GM23338 (cell line): ENCODE measurements around the gene EHD4. TPM values are rescaled to one million over a fixed set of nuclear protein-coding genes. Genes with fewer than 3 reads are reported as not detected.

ENCODE experiments used
- ATAC-seq: fragments of 200-7000 bp; cut with Tn5 transposase; 3 replicates; pipeline ENCODE4 v1.9.1; 2020
- DNase-seq: peaks from one replicate; pipeline ENCODE4 v3.0.0-alpha.2; 2015; ENCODE audit warnings: low spot score
- H2AFZ ChIP-seq: fragments of 200-600 bp; sonication (generic); 2 replicates; pipeline ENCODE4 v1.8.0; 2016; ENCODE audit warnings: antibody characterized with exemption, mild to moderate bottlenecking, moderate library complexity
- H3F3A ChIP-seq: fragments of 200-600 bp; sonication (generic); replicated peaks from 2 replicates; pipeline ENCODE4 v1.8.0; 2017; ENCODE audit warnings: antibody characterized with exemption, mixed run types, low read depth
- H3K27ac ChIP-seq: fragments of 200-600 bp; sonication (generic); 2 replicates; pipeline ENCODE4 v1.6.1; 2016; ENCODE audit warnings: low read depth
- H3K27me3 ChIP-seq: fragments of 200-600 bp; sonication (generic); 2 replicates; pipeline ENCODE4 v1.8.0; 2016; ENCODE audit warnings: mild to moderate bottlenecking, mixed run types, moderate library complexity; ENCODE audit not compliant: insufficient read depth
- H3K36me3 ChIP-seq: fragments of 200-600 bp; sonication (generic); 2 replicates; pipeline ENCODE4 v1.8.0; 2016; ENCODE audit warnings: mild to moderate bottlenecking; ENCODE audit not compliant: insufficient read depth
- H3K4me1 ChIP-seq: fragments of 200-600 bp; sonication (generic); 2 replicates; pipeline ENCODE4 v1.8.0; 2016; ENCODE audit warnings: mild to moderate bottlenecking, moderate library complexity; ENCODE audit not compliant: insufficient read depth
- H3K4me2 ChIP-seq: fragments of 200-600 bp; sonication (generic); 2 replicates; pipeline ENCODE4 v1.7.1; 2017; ENCODE audit warnings: mixed run types
- H3K4me3 ChIP-seq: fragments of 200-600 bp; sonication (generic); 2 replicates; pipeline ENCODE4 v1.6.1; 2016; ENCODE audit warnings: mixed run types
- H3K79me2 ChIP-seq: fragments of 200-600 bp; sonication (generic); replicated peaks from 2 replicates; pipeline ENCODE4 v1.8.0; 2017; ENCODE audit warnings: mild to moderate bottlenecking; ENCODE audit not compliant: insufficient read depth
- H3K9me2 ChIP-seq: fragments of 200-600 bp; sonication (generic); 2 replicates; pipeline ENCODE4 v1.8.0; 2017; ENCODE audit not compliant: insufficient read depth
- H4K20me1 ChIP-seq: fragments of 200-600 bp; sonication (generic); replicated peaks from 2 replicates; pipeline ENCODE4 v1.8.0; 2017; ENCODE audit warnings: mild to moderate bottlenecking; ENCODE audit not compliant: insufficient read depth
- H3K27ac Mint-ChIP-seq: 2 replicates; pipeline ENCODE4 v1.8.0; 2020; ENCODE audit warnings: inconsistent platforms, mild to moderate bottlenecking, moderate library complexity, mixed read lengths
- H3K27me3 Mint-ChIP-seq: 3 replicates; pipeline ENCODE4 v1.8.0; 2022; ENCODE audit warnings: low read depth, mild to moderate bottlenecking, moderate library complexity, mixed read lengths, inconsistent platforms; ENCODE audit not compliant: insufficient read depth, poor library complexity
- H3K36me3 Mint-ChIP-seq: 3 replicates; pipeline ENCODE4 v1.8.0; 2021; ENCODE audit warnings: low read depth, mild to moderate bottlenecking, inconsistent platforms, moderate library complexity, mixed read lengths
- H3K4me1 Mint-ChIP-seq: 3 replicates; pipeline ENCODE4 v1.8.0; 2020; ENCODE audit warnings: mild to moderate bottlenecking, inconsistent platforms, mixed read lengths
- H3K4me3 Mint-ChIP-seq: 3 replicates; pipeline ENCODE4 v1.8.0; 2021; ENCODE audit warnings: moderate library complexity, mild to moderate bottlenecking, inconsistent platforms, mixed read lengths
- H3K9me3 Mint-ChIP-seq: 3 replicates; pipeline ENCODE4 v1.8.0; 2020; ENCODE audit warnings: moderate library complexity, mild to moderate bottlenecking, inconsistent platforms, mixed read lengths
- CREB1 ChIP-seq: fragments of 250-450 bp; sonication (Bioruptor Pico); IDR thresholded peaks from 2 replicates; pipeline ENCODE4 v1.5.0; 2020; ENCODE audit warnings: low read depth, mild to moderate bottlenecking, moderate library complexity
- CTCF ChIP-seq, 2 experiments: fragments of 200-600 bp in 1 of 2; sonication (generic) in 1 of 2; conservative IDR thresholded peaks; 2 replicates each; pipeline versions ENCODE4 v1.5.1 to v1.6.1; 2016 to 2017; ENCODE audit warnings: antibody characterized with exemption in 2 of 2, low read depth in 2 of 2, mild to moderate bottlenecking in 2 of 2, moderate library complexity in 1 of 2
- ETS1 ChIP-seq: IDR thresholded peaks from 2 replicates; pipeline ENCODE4 v1.6.1; 2016; ENCODE audit warnings: antibody characterized with exemption
- EZH2phosphoT487 ChIP-seq: fragments of 200-600 bp; sonication (generic); IDR thresholded peaks from one replicate; pipeline ENCODE4 v1.8.1; 2018; ENCODE audit warnings: antibody characterized with exemption; ENCODE audit not compliant: unreplicated experiment
- NANOG ChIP-seq: IDR thresholded peaks from 2 replicates; pipeline ENCODE4 v1.6.1; 2016; ENCODE audit warnings: antibody characterized with exemption, borderline replicate concordance
- REST ChIP-seq: IDR thresholded peaks from one replicate; pipeline ENCODE4 v1.6.1; 2018; ENCODE audit warnings: antibody characterized with exemption; ENCODE audit not compliant: unreplicated experiment
- ZNF114 ChIP-seq: fragments of 250-450 bp; sonication (Bioruptor Pico); IDR thresholded peaks from 2 replicates; pipeline ENCODE4 v1.5.0; 2020; ENCODE audit warnings: mild to moderate bottlenecking, moderate library complexity
- ZNF331 ChIP-seq: fragments of 250-450 bp; sonication (Bioruptor Pico); IDR thresholded peaks from 2 replicates; pipeline ENCODE4 v1.5.0; 2020; ENCODE audit warnings: low read depth, mild to moderate bottlenecking, moderate library complexity
- ZNF462 ChIP-seq: fragments of 250-450 bp; sonication (Bioruptor Pico); IDR thresholded peaks from 2 replicates; pipeline ENCODE4 v1.5.0; 2020; ENCODE audit warnings: mild to moderate bottlenecking, moderate library complexity
- polyA plus RNA-seq: library from polyadenylated mRNA; unstranded; fragments of >200 nt; fragmentation: Nextera tagmentation; extraction: Ambion mirVana; gene quantifications from 2 replicates; pipeline ENCODE4 v1.2.1, GENCODE V29; 2016
- total RNA-seq: library from RNA; depleted of rRNA; stranded (reverse); fragments of >200 nt; shearing (Covaris generic); gene quantifications from 2 replicates; pipeline ENCODE4 v1.2.3, GENCODE V29; 2014

EHD4 gene
- total and polyA plus RNA-seq, 2 experiments from 2014 or later = 13.0 to 31.0 TPM

GRCh38 chr15:41921167-41921566 is 51.2 kb downstream of the EHD4 start:
- peaks cover under 1% of the 10 kb centered on the region for H3K27me3 Mint-ChIP-seq
- TF ChIP-seq REST (no peak), ZNF462 (CRISPR knock-in tag) (no peak), EZH2phosphoT487 (no peak), CREB1 (CRISPR knock-in tag) (no peak), ETS1 (no peak), ZNF114 (CRISPR knock-in tag) (no peak), NANOG (no peak), CTCF (conservative IDR thresholded peaks at IDR 0.05; ENCODE audit: low read depth in 2 of 2) (no peak), ZNF331 (no peak)
- Histone ChIP-seq H3K4me2 (no peak overlapping the region), H3K4me1 (no peaks in the 10 kb centered on the region), H2AFZ (no peak overlapping the region), H3K4me3 (no peak overlapping the region), H3K9me2 (no peaks in the 10 kb centered on the region), H3K79me2 (0 out of 2 replicates have a peak, but pooled peaks cover 7% of the 10 kb centered on the region), H3F3A (no peaks in the 10 kb centered on the region), H3K36me3 (0 out of 2 replicates have a peak, but pooled peaks cover 5% of the 10 kb centered on the region), H4K20me1 (peaks cover 14% of the 10 kb centered on the region), H3K27ac (no peak overlapping the region), H3K27me3 (no peaks in the 10 kb centered on the region)
- no peaks in the 10 kb centered on the region for H3K9me3 Mint-ChIP-seq
- no peak overlapping the region for H3K4me3 Mint-ChIP-seq
- peaks cover 15% of the 10 kb centered on the region for H3K36me3 Mint-ChIP-seq
- ATAC-seq = no peak
- peaks cover 4% of the 10 kb centered on the region; the same call in 2 of the 3 replicates for H3K4me1 Mint-ChIP-seq
- H3K27ac Mint-ChIP-seq = no peak overlapping the region
- no peak for DNase-seq
